Measurements from ENCODE around the gene TRA2A. TPM values are rescaled to one million over a fixed set of nuclear protein-coding genes. Genes with fewer than 3 reads are reported as not detected.

TRA2A gene
- total and polyA plus RNA-seq, 9 of the 15 experiments (the other 6 are each of a cell fraction or from before 2014, with no cell fraction given) = 22.7 to 210 (median 73.9) TPM

- no peak for TF ChIP-seq ZNF124 (CRISPR knock-in tag; IDR thresholded peaks at IDR 0.05)
- peak; percentile 98 for TF ChIP-seq EP400 (IDR thresholded peaks at IDR 0.05)
- no peak for TF ChIP-seq FOXO4 (CRISPR knock-in tag; IDR thresholded peaks at IDR 0.05)
- TF ChIP-seq SAFB (IDR thresholded peaks at IDR 0.05; ENCODE audit: borderline replicate concordance, low read depth, low read length) = no peak
- TF ChIP-seq USF2 (CRISPR knock-in tag; IDR thresholded peaks at IDR 0.05) = no peak
- TF ChIP-seq GMEB1 (CRISPR knock-in tag; IDR thresholded peaks at IDR 0.05) = peak; percentile 64
- no peak for TF ChIP-seq HEY1 (CRISPR knock-in tag; IDR thresholded peaks at IDR 0.05; ENCODE audit: borderline replicate concordance)
- peak; percentile 76; the same call in 1 of the 2 replicates for TF ChIP-seq ETS1 (conservative IDR thresholded peaks at IDR 0.05; ENCODE audit: control insufficient read depth, low read depth, low read length)
- TF ChIP-seq HDAC3 (IDR thresholded peaks at IDR 0.05; ENCODE audit: borderline replicate concordance, partially characterized antibody) = peak; percentile 10
- peak; percentile 61; the same call in 1 of the 2 replicates for TF ChIP-seq ARID3B (CRISPR knock-in tag; IDR thresholded peaks at IDR 0.05; ENCODE audit: borderline replicate concordance)
- TF ChIP-seq ADNP (tag; IDR thresholded peaks at IDR 0.05) = no peak
- TF ChIP-seq CXXC5 (CRISPR knock-in tag; IDR thresholded peaks at IDR 0.05) = peak; percentile 66
- peak; percentile 93 for TF ChIP-seq ZFX (CRISPR knock-in tag; IDR thresholded peaks at IDR 0.05)
- no peak for TF ChIP-seq STAT5B (CRISPR knock-in tag; IDR thresholded peaks at IDR 0.05)
- no peak for TF ChIP-seq ZNF174 (CRISPR knock-in tag; IDR thresholded peaks at IDR 0.05)
- TF ChIP-seq BRF2 (IDR thresholded peaks at IDR 0.05; ENCODE audit: borderline replicate concordance, insufficient read depth, insufficient read length) = no peak
- TF ChIP-seq ZBTB43 (CRISPR knock-in tag; IDR thresholded peaks at IDR 0.05) = peak; percentile 61; the same call in 1 of the 2 replicates
- no peak for TF ChIP-seq ZC3H11A (IDR thresholded peaks at IDR 0.05; ENCODE audit: low read depth, low read length)
Measured at GRCh38 chr7:23531794-23532489, at the start of gene TRA2A (continued).

Data from K562 (cell line).